NCI-H460 (cell line): Measurements from ENCODE around the gene HOXB6. TPM values are rescaled to one million over a fixed set of nuclear protein-coding genes. Genes with fewer than 3 reads are reported as not detected.

Experiments used
- DNase-seq: peaks from one replicate; pipeline ENCODE4 v3.0.0-alpha.2; 2016; ENCODE audit warnings: low read depth; ENCODE audit errors: extremely low read depth
- total RNA-seq: library from RNA; depleted of rRNA; stranded (reverse); fragments of >200 nt; shearing (Covaris generic); gene quantifications from 2 replicates; pipeline ENCODE4 v1.2.3, GENCODE V29; 2014

Gene HOXB6
- total RNA-seq, 1 experiment from 2014 or later, result 13.7 TPM

GRCh38 chr17:48624118-48624517 lies 19.3 kb upstream of the HOXB6 start:
- no peak for DNase-seq

GRCh38 chr17:48623583-48623982 lies 18.8 kb upstream of the HOXB6 start:
- no peak for DNase-seq

GRCh38 chr17:48622857-48623256 lies 18.1 kb upstream of the HOXB6 start:
- no peak for DNase-seq

GRCh38 chr17:48621410-48622392 lies 16.9 kb upstream of the HOXB6 start:
- DNase-seq, result no peak

GRCh38 chr17:48620461-48621139 lies 15.8 kb upstream of the HOXB6 start:
- DNase-seq, result no peak

- no peak for DNase-seq
These were observed 15.2 kb upstream of the HOXB6 start for GRCh38 chr17:48619826-48620449.

GRCh38 chr17:48618256-48618896 lies 13.6 kb upstream of the HOXB6 start:
- peak; percentile 79 for DNase-seq

- no peak for DNase-seq
These were observed 12.9 kb upstream of the HOXB6 start for GRCh38 chr17:48617471-48618255.

GRCh38 chr17:48616717-48617470 lies 12.1 kb upstream of the HOXB6 start:
- no peak for DNase-seq

GRCh38 chr17:48615963-48616716 lies 11.4 kb upstream of the HOXB6 start:
- no peak for DNase-seq

- no peak for DNase-seq
These were observed 10.5 kb upstream of the HOXB6 start, which contains the start of gene HOXB8 for GRCh38 chr17:48615047-48615962. TSS of gene HOXB8 (minus strand) at chr17:48615292. CDS start at chr17:48614704, 588 bp downstream.

GRCh38 chr17:48613862-48614694 lies 9.3 kb upstream of the HOXB6 start:
- no peak for DNase-seq

GRCh38 chr17:48612854-48613691 lies 8.3 kb upstream of the HOXB6 start:
- no peak for DNase-seq

GRCh38 chr17:48612456-48612853 lies 7.7 kb upstream of the HOXB6 start:
- DNase-seq, result no peak

- DNase-seq, result no peak
These were observed 7.1 kb upstream of the HOXB6 start for GRCh38 chr17:48611681-48612455.
